ENCODE data around the gene ST6GAL1. TPM values are rescaled to one million over a fixed set of nuclear protein-coding genes. Genes with fewer than 3 reads are reported as not detected.
A peak's percentile ranks its signal among the peaks of the same experiment; 100 is the strongest.

ST6GAL1 gene
- total and polyA plus RNA-seq, 2 experiments from 2014 or later = 17.6 to 65.1 TPM

GRCh38 chr3:187041362-187042307 lies 111.3 kb downstream of the ST6GAL1 start:
- ATAC-seq (no peak), DNase-seq (ENCODE audit: low spot score) (no peak)
- H3K4me1 Mint-ChIP-seq = no peaks in the 10 kb centered on the region
- H3K4me3 Mint-ChIP-seq = no peak overlapping the region
- no peak overlapping the region for H3K4me2 ChIP-seq
- peaks cover 4% of the 10 kb centered on the region for H3K27me3 Mint-ChIP-seq (ENCODE audit: insufficient read depth, low read depth, poor library complexity)
- H3K36me3 ChIP-seq (ENCODE audit: insufficient read depth) = peaks cover 16% of the 10 kb centered on the region
- no peak overlapping the region for H3K27ac ChIP-seq (ENCODE audit: low read depth)
- H3F3A ChIP-seq (replicated peaks; ENCODE audit: low read depth) = no peaks in the 10 kb centered on the region
- H3K9me3 Mint-ChIP-seq = no peaks in the 10 kb centered on the region
- no peaks in the 10 kb centered on the region for H3K9me2 ChIP-seq (ENCODE audit: insufficient read depth)
- H3K79me2 ChIP-seq (replicated peaks; ENCODE audit: insufficient read depth) = peaks cover 11% of the 10 kb centered on the region; the same call in 1 of the 2 replicates
- H3K27me3 ChIP-seq (ENCODE audit: insufficient read depth) = no peaks in the 10 kb centered on the region
- TF ChIP-seq EZH2 (IDR thresholded peaks at IDR 0.05; ENCODE audit: low read depth, unreplicated experiment) (no peak), REST (IDR thresholded peaks at IDR 0.05; ENCODE audit: unreplicated experiment) (no peak), STAT1 (IDR thresholded peaks at IDR 0.05; ENCODE audit: unreplicated experiment) (no peak), ETS1 (IDR thresholded peaks at IDR 0.05) (no peak), NANOG (IDR thresholded peaks at IDR 0.05; ENCODE audit: borderline replicate concordance) (no peak), ZNF114 (CRISPR knock-in tag; IDR thresholded peaks at IDR 0.05) (no peak), ZNF462 (CRISPR knock-in tag; IDR thresholded peaks at IDR 0.05) (no peak), EZH2phosphoT487 (IDR thresholded peaks at IDR 0.05; ENCODE audit: unreplicated experiment) (no peak), ZNF331 (CRISPR knock-in tag; IDR thresholded peaks at IDR 0.05; ENCODE audit: low read depth) (no peak), CREB1 (CRISPR knock-in tag; IDR thresholded peaks at IDR 0.05; ENCODE audit: low read depth) (no peak), CTCF (conservative IDR thresholded peaks at IDR 0.05; ENCODE audit: low read depth in 2 of 2) (no peak), JUNB (IDR thresholded peaks at IDR 0.05; ENCODE audit: unreplicated experiment) (no peak), POLR2AphosphoS5 (IDR thresholded peaks at IDR 0.05; ENCODE audit: low read depth) (no peak)
- no peaks in the 10 kb centered on the region; the same call in 1 of the 2 replicates for H4K20me1 ChIP-seq (replicated peaks; ENCODE audit: insufficient read depth)
- H3K27ac Mint-ChIP-seq = peak overlapping the region; percentile 71
- peaks cover 78% of the 10 kb centered on the region for H3K36me3 Mint-ChIP-seq (ENCODE audit: low read depth)
- H3K4me1 ChIP-seq (ENCODE audit: insufficient read depth) = no peaks in the 10 kb centered on the region
- no peak overlapping the region for H3K4me3 ChIP-seq
- H2AFZ ChIP-seq = no peak overlapping the region
